OCI-LY3 (cell line): ENCODE measurements around the gene FGGY.

Experiments used
- EZH2phosphoT487 ChIP-seq: fragments of 200-600 bp; shearing (Covaris generic); IDR thresholded peaks from 2 replicates; pipeline ENCODE4 v1.6.1; 2018; ENCODE audit warnings: antibody characterized with exemption, mixed run types, low read depth
- TF ChIP-seq, protein P1 (sequence below): fragments of 200-600, 300-600 bp; sonication (generic); IDR thresholded peaks from 2 replicates; pipeline ENCODE4 v1.5.1; 2014; ENCODE audit warnings: antibody characterized with exemption, low read length, low read depth

DNA sequence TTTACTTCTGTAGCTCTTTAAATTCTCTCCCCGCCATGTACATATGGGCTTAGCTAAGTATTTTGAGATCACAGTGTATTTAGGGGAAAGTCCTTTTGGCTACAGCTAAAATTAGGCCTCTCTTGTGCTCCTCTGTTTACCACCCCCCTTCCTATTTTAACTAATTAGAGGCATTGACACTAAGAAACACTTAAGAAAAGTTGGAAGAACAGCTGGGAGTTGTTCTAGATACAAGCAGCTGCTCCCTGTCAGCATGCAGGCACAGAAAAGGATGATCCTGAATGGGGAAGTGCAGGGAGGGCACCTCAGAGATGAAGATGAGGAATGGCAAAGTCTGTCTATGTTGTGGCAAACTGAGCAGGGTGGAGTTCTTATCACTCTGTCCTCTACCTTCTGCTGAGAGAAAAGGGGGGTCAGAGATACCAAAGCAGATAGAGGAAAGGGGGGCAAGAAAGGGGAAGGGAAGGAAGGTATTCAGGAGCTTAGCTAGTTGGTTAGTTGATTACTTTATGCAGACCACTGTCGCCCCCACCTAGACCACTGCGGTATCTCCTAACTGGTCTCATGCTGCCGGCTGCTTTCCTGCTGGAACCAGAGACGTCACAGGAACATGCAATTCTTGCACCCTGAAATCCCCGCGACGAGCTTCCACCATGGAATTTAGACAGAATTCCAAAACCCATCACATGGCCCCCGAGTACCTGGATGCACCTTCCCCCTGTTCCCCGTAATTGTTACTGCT lies 435.5 kb downstream of the FGGY start:
- TF ChIP-seq, protein P1, sequence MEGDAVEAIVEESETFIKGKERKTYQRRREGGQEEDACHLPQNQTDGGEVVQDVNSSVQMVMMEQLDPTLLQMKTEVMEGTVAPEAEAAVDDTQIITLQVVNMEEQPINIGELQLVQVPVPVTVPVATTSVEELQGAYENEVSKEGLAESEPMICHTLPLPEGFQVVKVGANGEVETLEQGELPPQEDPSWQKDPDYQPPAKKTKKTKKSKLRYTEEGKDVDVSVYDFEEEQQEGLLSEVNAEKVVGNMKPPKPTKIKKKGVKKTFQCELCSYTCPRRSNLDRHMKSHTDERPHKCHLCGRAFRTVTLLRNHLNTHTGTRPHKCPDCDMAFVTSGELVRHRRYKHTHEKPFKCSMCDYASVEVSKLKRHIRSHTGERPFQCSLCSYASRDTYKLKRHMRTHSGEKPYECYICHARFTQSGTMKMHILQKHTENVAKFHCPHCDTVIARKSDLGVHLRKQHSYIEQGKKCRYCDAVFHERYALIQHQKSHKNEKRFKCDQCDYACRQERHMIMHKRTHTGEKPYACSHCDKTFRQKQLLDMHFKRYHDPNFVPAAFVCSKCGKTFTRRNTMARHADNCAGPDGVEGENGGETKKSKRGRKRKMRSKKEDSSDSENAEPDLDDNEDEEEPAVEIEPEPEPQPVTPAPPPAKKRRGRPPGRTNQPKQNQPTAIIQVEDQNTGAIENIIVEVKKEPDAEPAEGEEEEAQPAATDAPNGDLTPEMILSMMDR, result no peak
- TF ChIP-seq EZH2phosphoT487, result no peak
